ENCODE data around the gene MCU.

DNA sequence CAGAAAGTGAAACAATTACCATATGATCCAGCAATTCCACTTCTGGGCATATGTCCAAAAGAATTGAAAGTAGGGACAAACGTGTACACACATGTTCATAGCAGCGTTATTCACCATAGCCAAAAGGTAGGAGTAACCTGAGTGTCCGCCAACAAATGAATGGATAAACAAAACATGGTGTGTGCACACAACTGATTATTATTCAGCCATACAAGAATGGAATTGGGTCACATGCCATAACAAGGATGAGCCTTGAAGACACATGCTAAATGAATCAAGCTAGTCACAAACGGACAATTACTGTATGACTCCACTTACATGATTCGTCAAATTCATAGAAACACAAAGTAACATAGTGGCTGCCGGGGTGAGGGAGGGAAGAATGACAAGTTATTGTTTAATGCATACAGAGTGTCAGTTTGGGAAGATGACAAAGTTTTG is 197.5 kb downstream of the MCU start:
- no peak for TF ChIP-seq CTCF (IDR thresholded peaks at IDR 0.05 in 2 of 3, conservative IDR thresholded peaks at IDR 0.05 in 1 of 3; ENCODE audit: control insufficient read depth in 2 of 3, extremely low read depth in 1 of 3, insufficient read depth in 1 of 3, low read depth in 3 of 3, low read length in 3 of 3)
- TF ChIP-seq GABPA (IDR thresholded peaks at IDR 0.05; ENCODE audit: low read depth) = no peak
- TF ChIP-seq POLR2A (IDR thresholded peaks at IDR 0.05; ENCODE audit: low read depth, low read length) = no peak
- no peak for TF ChIP-seq NFXL1 (IDR thresholded peaks at IDR 0.05; ENCODE audit: borderline replicate concordance)
- no peak for TF ChIP-seq ZNF217 (IDR thresholded peaks at IDR 0.05)

Measured in GM12878 (cell line).